K562 (cell line): ENCODE measurements around the gene IL6ST. TPM values are rescaled to one million over a fixed set of nuclear protein-coding genes. Genes with fewer than 3 reads are reported as not detected.

Experiments
- BCL6 ChIP-seq: fragments of 250-450 bp; sonication (Bioruptor Pico); IDR thresholded peaks from 2 replicates; pipeline ENCODE4 v1.4.0; 2020
- CREM ChIP-seq: IDR thresholded peaks from 2 replicates; pipeline ENCODE4 v1.6.1; 2014; ENCODE audit warnings: antibody characterized with exemption, low read depth
- HNRNPK ChIP-seq: fragments of 200-400 bp; formaldehyde crosslinking; IDR thresholded peaks from one replicate; pipeline ENCODE4 v1.6.1; 2018; ENCODE audit warnings: mild to moderate bottlenecking, low read depth, low read length; ENCODE audit not compliant: poor library complexity, severe bottlenecking
- HSF4 ChIP-seq: fragments of 250-450 bp; sonication (Bioruptor Pico); IDR thresholded peaks from 2 replicates; pipeline ENCODE4 v2.1.2; 2022; ENCODE audit warnings: mild to moderate bottlenecking, moderate library complexity, borderline replicate concordance
- ILF3 ChIP-seq: fragments of 450-650 bp; IDR thresholded peaks from 2 replicates; pipeline ENCODE4 v1.6.1; 2018; ENCODE audit warnings: antibody characterized with exemption, mild to moderate bottlenecking, moderate library complexity, borderline replicate concordance
- KLF6 ChIP-seq: fragments of 250-450 bp; sonication (Bioruptor Pico); IDR thresholded peaks from 2 replicates; pipeline ENCODE4 v1.4.0; 2020; ENCODE audit warnings: mild to moderate bottlenecking, moderate library complexity, borderline replicate concordance
- LEF1 ChIP-seq: fragments of 450-650 bp; IDR thresholded peaks from 2 replicates; pipeline ENCODE4 v1.6.1; 2016; ENCODE audit warnings: mild to moderate bottlenecking
- NR2C2 ChIP-seq, 2 experiments: fragments of 200-800 bp in 1 of 2; sonication (Bioruptor generic) in 1 of 2; sonication (generic) in 1 of 2; formaldehyde crosslinking in 1 of 2; IDR thresholded peaks; 2 replicates each; pipeline versions ENCODE4 v1.6.1 to v1.8.0; 2016 to 2022; ENCODE audit warnings: mild to moderate bottlenecking in 1 of 2, missing compliant biosample characterization in 1 of 2, missing genetic modification characterization in 1 of 2, missing genetic modification reagents in 1 of 2
- NR4A1 ChIP-seq, 2 experiments: fragments of 250-450 bp in 1 of 2; fragments of 450-650 bp in 1 of 2; sonication (Bioruptor Pico) in 1 of 2; IDR thresholded peaks; 2 replicates each; pipeline versions ENCODE4 v1.4.0 to v1.6.1; 2016 to 2020; ENCODE audit warnings: mild to moderate bottlenecking in 2 of 2, missing compliant biosample characterization in 1 of 2, missing genetic modification characterization in 1 of 2, moderate library complexity in 1 of 2
- SFPQ ChIP-seq: fragments of 200-400 bp; formaldehyde crosslinking; IDR thresholded peaks from 2 replicates; pipeline ENCODE4 v1.6.1; 2017; ENCODE audit warnings: mild to moderate bottlenecking, low read depth, low read length, moderate library complexity
- SLC30A9 ChIP-seq: fragments of 250-450 bp; sonication (Bioruptor Pico); IDR thresholded peaks from 2 replicates; pipeline ENCODE4 v1.8.0; 2022; ENCODE audit warnings: mild to moderate bottlenecking, moderate library complexity
- SNRNP70 ChIP-seq: fragments of 200-400 bp; formaldehyde crosslinking; optimal IDR thresholded peaks from 2 replicates; pipeline ENCODE3; 2017; ENCODE audit warnings: low read depth, low read length
- SREBF1 ChIP-seq: fragments of 150-350 bp; IDR thresholded peaks from 2 replicates; pipeline ENCODE4 v1.6.1; 2014; ENCODE audit warnings: antibody characterized with exemption, low read depth, low read length, borderline replicate concordance
- SRSF3 ChIP-seq: fragments of 200-400 bp; formaldehyde crosslinking; IDR thresholded peaks from 2 replicates; pipeline ENCODE4 v1.6.1; 2016; ENCODE audit warnings: mild to moderate bottlenecking, low read length, moderate library complexity; ENCODE audit not compliant: insufficient read depth
- TCF7 ChIP-seq: sonication (generic); IDR thresholded peaks from 2 replicates; pipeline ENCODE4 v1.6.1; 2016; ENCODE audit warnings: antibody characterized with exemption, borderline replicate concordance
- TRIM24 ChIP-seq, 2 experiments: fragments of 450-650 bp; IDR thresholded peaks; 2 replicates each; pipeline ENCODE4 v1.6.1; 2016
- XRCC4 ChIP-seq: IDR thresholded peaks from one replicate; pipeline ENCODE4 v1.6.1; 2011; ENCODE audit not compliant: insufficient read depth, insufficient read length; ENCODE audit errors: extremely low read depth
- ZBED1 ChIP-seq: IDR thresholded peaks from 2 replicates; pipeline ENCODE4 v1.6.1; 2014
- ZNF212 ChIP-seq: fragments of 450-650 bp; formaldehyde crosslinking; IDR thresholded peaks from 2 replicates; pipeline ENCODE4 v1.4.0; 2020; ENCODE audit warnings: mild to moderate bottlenecking
- ZNF449 ChIP-seq: fragments of 250-450 bp; sonication (Bioruptor Pico); IDR thresholded peaks from 2 replicates; pipeline ENCODE4 v1.8.0; 2022; ENCODE audit warnings: moderate library complexity, mild to moderate bottlenecking, inconsistent platforms
- ZNF511 ChIP-seq: sonication (generic); formaldehyde crosslinking; IDR thresholded peaks from 2 replicates; pipeline ENCODE4 v1.8.0; 2022; ENCODE audit warnings: mild to moderate bottlenecking, missing genetic modification reagents
- polyA plus RNA-seq, 8 experiments: library from polyadenylated mRNA; depleted of rRNA in 4 of 8; stranded (reverse) in 5 of 8; unstranded in 3 of 8; fragments of >200 nt; fragmentation: Nextera tagmentation in 2 of 8; fragmentation: Illumina TruSeq in 1 of 8; extraction: Ambion mirVana in 2 of 8; extraction: Trizol in 1 of 8; gene quantifications; 2 replicates each; pipeline versions ENCODE4 v1.2.1 to v1.2.3, GENCODE V29; 2011 to 2014; ENCODE audit warnings: inconsistent platforms in 1 of 8, missing spikeins in 1 of 8
- total RNA-seq, 7 experiments: library from RNA; depleted of rRNA in 6 of 7; stranded (reverse); fragments of >200 nt in 6 of 7; fragmentation: Illumina TruSeq in 2 of 7; extraction: Trizol in 2 of 7; gene quantifications; 2 replicates each; pipeline versions ENCODE4 v1.2.1 to v1.2.3, GENCODE V29; 2011 to 2021; ENCODE audit warnings: low replicate concordance in 1 of 7

The IL6ST gene
- total and polyA plus RNA-seq, 9 of the 15 experiments (the other 6 are each of a cell fraction or from before 2014, with no cell fraction given), result 2.0 to 27.0 (median 7.9) TPM

GRCh38 chr5:55911784-55912653, 82.7 kb downstream of the IL6ST start (continued):
- TF ChIP-seq ZNF511 (CRISPR knock-in tag), result no peak
- TF ChIP-seq TCF7, result no peak
- no peak for TF ChIP-seq ZBED1
- TF ChIP-seq BCL6 (CRISPR knock-in tag), result no peak
- TF ChIP-seq NR4A1 (CRISPR knock-in tag; IDR thresholded peaks at IDR 0.05), result no peak
- TF ChIP-seq NR4A1 (tag; IDR thresholded peaks at IDR 0.05), result 0 out of 2 replicates have a peak, but pooled peaks have one; percentile 29
- TF ChIP-seq SLC30A9 (CRISPR knock-in tag), result no peak
- TF ChIP-seq SFPQ, result no peak
- no peak for TF ChIP-seq SNRNP70
- no peak for TF ChIP-seq XRCC4
- TF ChIP-seq TRIM24 (IDR thresholded peaks at IDR 0.05), result peak in 1 of 2 experiments; percentile 74; a peak in 2 of 4 replicates
- TF ChIP-seq CREM, result no peak
- TF ChIP-seq HSF4 (CRISPR knock-in tag), result no peak
- TF ChIP-seq KLF6 (CRISPR knock-in tag), result no peak
- TF ChIP-seq ILF3, result no peak
- TF ChIP-seq ZNF449 (CRISPR knock-in tag), result no peak
- no peak for TF ChIP-seq SRSF3
- no peak for TF ChIP-seq NR2C2 (CRISPR knock-in tag; IDR thresholded peaks at IDR 0.05)
- peak; percentile 28; the same call in 1 of the 2 replicates for TF ChIP-seq NR2C2 (tag; IDR thresholded peaks at IDR 0.05)
- TF ChIP-seq HNRNPK, result no peak
- no peak for TF ChIP-seq LEF1
- no peak for TF ChIP-seq SREBF1
- no peak for TF ChIP-seq ZNF212
